IMR-90 (cell line): ENCODE results near the gene IL22RA1. TPM values are rescaled to one million over a fixed set of nuclear protein-coding genes. Genes with fewer than 3 reads are reported as not detected.

Experiments used
- ATAC-seq: fragments of 200-7000 bp; cut with Tn5 transposase; 2 replicates; pipeline ENCODE4 v1.9.1; 2020; ENCODE audit warnings: low read depth, mild to moderate bottlenecking, moderate library complexity
- BruUV-seq: library from RNA; stranded (reverse); fragments of 400-500 nt; replicated peaks from 2 replicates; lab custom pipeline; 2021; lab: Mats Ljungman, UMichigan
- CTCF ChIA-PET: fragments of 300-600 bp; formaldehyde crosslinking; extraction: SDS; loops from one replicate; lab custom pipeline; 2021; ENCODE audit warnings: antibody characterized with exemption; lab: Yijun Ruan, JAX
- POLR2A ChIA-PET: fragments of 300-600 bp; sonication (Branson Sonifier 250); formaldehyde crosslinking; loops from one replicate; lab custom pipeline; 2022; ENCODE audit warnings: antibody characterized with exemption; ENCODE audit not compliant: unreplicated experiment; lab: Charles Lee
- DNase-seq: peaks from one replicate; pipeline ENCODE4 v3.0.0; 2013
- H2AFZ ChIP-seq: replicated peaks from 2 replicates; pipeline ENCODE3; 2013; ENCODE audit warnings: low read length, mild to moderate bottlenecking; ENCODE audit not compliant: poor library complexity
- H2AK5ac ChIP-seq: 2 replicates; pipeline ENCODE4 v1.6.1; 2013; ENCODE audit warnings: low read depth, low read length, inconsistent platforms
- H2AK9ac ChIP-seq: replicated peaks from 2 replicates; pipeline ENCODE3; 2013; ENCODE audit warnings: mild to moderate bottlenecking, low read depth, low read length, moderate library complexity; ENCODE audit not compliant: poor library complexity
- H2BK120ac ChIP-seq: 2 replicates; pipeline ENCODE4 v1.6.1; 2013; ENCODE audit warnings: low read depth, low read length, inconsistent platforms
- H2BK15ac ChIP-seq: 3 replicates; pipeline ENCODE4 v1.6.1; 2013; ENCODE audit warnings: low read depth, low read length, inconsistent platforms
- H2BK20ac ChIP-seq: 2 replicates; pipeline ENCODE4 v1.6.1; 2013; ENCODE audit warnings: low read depth, mild to moderate bottlenecking, inconsistent platforms, low read length, moderate library complexity
- H2BK5ac ChIP-seq: 2 replicates; pipeline ENCODE4 v1.6.1; 2013; ENCODE audit warnings: mild to moderate bottlenecking, low read depth, low read length, inconsistent platforms; ENCODE audit not compliant: poor library complexity, severe bottlenecking
- H3K14ac ChIP-seq: replicated peaks from 2 replicates; pipeline ENCODE4 v1.6.1; 2013; ENCODE audit warnings: low read depth, low read length, inconsistent platforms
- H3K18ac ChIP-seq: 2 replicates; pipeline ENCODE4 v1.6.1; 2013; ENCODE audit warnings: low read depth, low read length, control low read depth
- H3K23ac ChIP-seq: 2 replicates; pipeline ENCODE4 v1.6.1; 2013; ENCODE audit warnings: low read depth, low read length, inconsistent platforms
- H3K27ac ChIP-seq: 2 replicates; pipeline ENCODE4 v1.5.1; 2013; ENCODE audit warnings: mild to moderate bottlenecking, control low read depth, low read length; ENCODE audit not compliant: insufficient read depth
- H3K27me3 ChIP-seq: 2 replicates; pipeline ENCODE4 v1.6.1; 2013; ENCODE audit warnings: low read length; ENCODE audit not compliant: control insufficient read depth, insufficient read depth
- H3K36me3 ChIP-seq: 2 replicates; pipeline ENCODE4 v1.6.1; 2013; ENCODE audit warnings: low read length, mixed read lengths; ENCODE audit not compliant: control insufficient read depth, insufficient read depth
- H3K4ac ChIP-seq: 2 replicates; pipeline ENCODE4 v1.6.1; 2013; ENCODE audit warnings: low read depth, low read length, inconsistent platforms
- H3K4me1 ChIP-seq: 2 replicates; pipeline ENCODE4 v1.6.1; 2013; ENCODE audit warnings: low read length, mixed read lengths; ENCODE audit not compliant: control insufficient read depth, insufficient read depth
- H3K4me2 ChIP-seq: 2 replicates; pipeline ENCODE4 v1.6.1; 2013; ENCODE audit warnings: low read depth, mild to moderate bottlenecking, control low read depth, low read length, moderate library complexity
- H3K4me3 ChIP-seq: 2 replicates; pipeline ENCODE4 v1.5.1; 2013; ENCODE audit warnings: low read depth, mild to moderate bottlenecking, control low read depth, low read length, moderate library complexity; ENCODE audit not compliant: insufficient read depth
- H3K56ac ChIP-seq: 2 replicates; pipeline ENCODE4 v1.6.1; 2013; ENCODE audit warnings: low read length, inconsistent platforms; ENCODE audit not compliant: insufficient read depth; ENCODE audit errors: extremely low read depth
- H3K79me1 ChIP-seq, 2 experiments: 2 replicates each; pipeline ENCODE4 v1.6.1; 2013; ENCODE audit warnings: low read length in 2 of 2, inconsistent platforms in 1 of 2, low read depth in 1 of 2
- H3K9ac ChIP-seq: 2 replicates; pipeline ENCODE4 v1.6.1; 2013; ENCODE audit warnings: low read depth, low read length, control low read depth
- H3K9me1 ChIP-seq: 2 replicates; pipeline ENCODE4 v1.6.1; 2013; ENCODE audit warnings: low read length, inconsistent platforms; ENCODE audit not compliant: insufficient read depth
- H3K9me3 ChIP-seq: 2 replicates; pipeline ENCODE4 v1.6.1; 2013; ENCODE audit warnings: low read length; ENCODE audit not compliant: control insufficient read depth, insufficient read depth
- H4K20me1 ChIP-seq: 2 replicates; pipeline ENCODE4 v1.6.1; 2013; ENCODE audit warnings: low read length, inconsistent platforms; ENCODE audit not compliant: insufficient read depth
- H4K5ac ChIP-seq: 2 replicates; pipeline ENCODE4 v1.6.1; 2013; ENCODE audit warnings: mild to moderate bottlenecking, low read depth, low read length, control low read depth
- H4K8ac ChIP-seq, 2 experiments: 2 replicates each; pipeline ENCODE4 v1.6.1; 2013; ENCODE audit warnings: low read depth in 2 of 2, low read length in 2 of 2, control low read depth in 1 of 2, inconsistent platforms in 1 of 2
- H4K91ac ChIP-seq: 2 replicates; pipeline ENCODE4 v1.6.1; 2013; ENCODE audit warnings: low read depth, low read length, inconsistent platforms; ENCODE audit not compliant: insufficient read depth
- NFE2L2 ChIP-seq: fragments of 150-350 bp; IDR thresholded peaks from 2 replicates; pipeline ENCODE4 v1.6.1; 2016; ENCODE audit warnings: low read depth, mild to moderate bottlenecking, low read length
- POLR2A ChIP-seq: IDR thresholded peaks from 2 replicates; pipeline ENCODE4 v1.6.1; 2012; ENCODE audit warnings: mild to moderate bottlenecking, low read depth, low read length
- USF2 ChIP-seq: fragments of 150-350 bp; IDR thresholded peaks from 2 replicates; pipeline ENCODE4 v1.6.1; 2017; ENCODE audit warnings: mild to moderate bottlenecking, antibody characterized with exemption, low read length, low read depth
- WGBS, 2 experiments: methylation state at CpG; one replicate each; pipeline versions ENCODE4 v1.1.5 to v1.1.7; 2013; ENCODE audit warnings: missing lambda C conversion rate in 2 of 2; ENCODE audit not compliant: insufficient read length in 1 of 2; ENCODE audit errors: extremely low coverage in 2 of 2; 5-methylcytosine and 5-hydroxymethylcytosine counted together
- dilution Hi-C: fragments of 300-500 bp; cut with HindIII; formaldehyde crosslinking; loops from one replicate; pipeline ENCODE4 v1.14.3; 2018; ENCODE audit warnings: low sequenced_read_pairs; ENCODE audit not compliant: unreplicated experiment
- in situ Hi-C: fragments of 300-500 bp; cut with MboI; formaldehyde crosslinking; loops from 3 replicates; pipeline ENCODE4 v1.14.3; 2019; ENCODE audit warnings: low sequenced_read_pairs, inconsistent platforms, mixed read lengths
- intact Hi-C: fragments of 100-400 bp; cut with micrococcal nuclease; formaldehyde crosslinking; loops from 2 replicates; pipeline ENCODE4 v1.10.0; 2022
- polyA plus RNA-seq, 3 experiments: library from polyadenylated mRNA; depleted of rRNA; stranded (reverse); fragments of >200 nt; gene quantifications; 2 replicates each; pipeline ENCODE4 v1.2.3, GENCODE V29; 2012; ENCODE audit warnings: low replicate concordance in 1 of 3
- total RNA-seq: library from RNA; depleted of rRNA; stranded (reverse); fragments of >200 nt; gene quantifications from 2 replicates; pipeline ENCODE4 v1.2.3, GENCODE V29; 2012

The IL22RA1 gene
- total and polyA plus RNA-seq, 2 of the 4 experiments (the other 2 are of a cell fraction): not detected

GRCh38 chr1:24147194-24147593 lies 4.3 kb upstream of the IL22RA1 start:
- no peak overlapping the region for H2BK5ac ChIP-seq
- H2BK20ac ChIP-seq: no peak overlapping the region
- WGBS, 2 experiments: 71% methylated on average over 7 of the region's 9 CpGs; no CpG with 5 or more reads in 1 of the 2 experiments
- no peaks in the 10 kb centered on the region for H3K36me3 ChIP-seq
- no peak overlapping the region for H3K4ac ChIP-seq
- H3K9me1 ChIP-seq: peaks cover 5% of the 10 kb centered on the region; the same call in 1 of the 2 replicates
- in situ Hi-C loops (no loop called here), intact Hi-C loops (no loop called here), dilution Hi-C loops (no loop called here)
- no peak for ATAC-seq
- no peak overlapping the region for H3K4me2 ChIP-seq
- no peak overlapping the region for H2BK15ac ChIP-seq
- no peak overlapping the region for H3K4me3 ChIP-seq
- no peak overlapping the region for H2AK9ac ChIP-seq
- no peak overlapping the region for H2AK5ac ChIP-seq
- no peak overlapping the region for H3K23ac ChIP-seq
- no peak overlapping the region for H4K91ac ChIP-seq
- H3K79me1 ChIP-seq: no peaks in the 10 kb centered on the region
- POLR2A ChIA-PET: no interaction called here
- no peak overlapping the region for H3K56ac ChIP-seq
- TF ChIP-seq USF2 (no peak), NFE2L2 (no peak), POLR2A (no peak)
- H3K9me3 ChIP-seq: no peaks in the 10 kb centered on the region
- H3K4me1 ChIP-seq: peaks cover 5% of the 10 kb centered on the region
- no peak overlapping the region for H4K5ac ChIP-seq
- H3K27ac ChIP-seq: no peak overlapping the region
- H3K18ac ChIP-seq: no peak overlapping the region
- no TSS peak for BruUV-seq
- CTCF ChIA-PET: no interaction called here
- H4K8ac ChIP-seq: no peak overlapping the region
- no peak overlapping the region for H2BK120ac ChIP-seq
- no peak overlapping the region for H3K9ac ChIP-seq
- H3K27me3 ChIP-seq: peaks cover 57% of the 10 kb centered on the region
- no peak overlapping the region for H2AFZ ChIP-seq
- no peak for DNase-seq
- no peak overlapping the region for H3K14ac ChIP-seq
- no peaks in the 10 kb centered on the region for H4K20me1 ChIP-seq
